Measurements from ENCODE around the gene XAB2.
"Not testable (repeated sequence)": the region's sequence is repeated elsewhere in the genome, so short reads cannot be mapped to it uniquely, and the experiment has no call there.

Gene XAB2

GRCh38 chr19:7648265-7649014 is 19.1 kb upstream of the XAB2 start:
- Histone ChIP-seq H3K27me3 (ENCODE audit: control insufficient read depth in 1 of 2, insufficient read depth in 2 of 2, low read length in 2 of 2) (peaks cover 11 to 20% of the 10 kb centered on the region in 2 donors), H3K9me3 (ENCODE audit: control insufficient read depth in 2 of 2, low read length in 2 of 2) (no peaks in the 10 kb centered on the region), H3K36me3 (ENCODE audit: control insufficient read depth in 2 of 2, insufficient read depth in 2 of 2, low read length in 2 of 2) (no peaks in the 10 kb centered on the region), H3K9ac (ENCODE audit: low read length in 2 of 2) (no peak overlapping the region), H3K4me1 (ENCODE audit: control insufficient read depth, insufficient read depth, low read length) (no peaks in the 10 kb centered on the region), H3K4me3 (ENCODE audit: low read length in 2 of 2) (no peak overlapping the region), H3K27ac (ENCODE audit: low read length) (no peak overlapping the region)

- peaks cover 11 to 18% of the 10 kb centered on the region in 2 donors for H3K27me3 ChIP-seq (ENCODE audit: control insufficient read depth in 1 of 2, insufficient read depth in 2 of 2, low read length in 2 of 2)
- no peaks in the 10 kb centered on the region for H3K9me3 ChIP-seq (ENCODE audit: control insufficient read depth in 2 of 2, low read length in 2 of 2)
- H3K9ac ChIP-seq (ENCODE audit: low read length in 2 of 2) = no peak overlapping the region
- no peak overlapping the region for H3K27ac ChIP-seq (ENCODE audit: low read length)
- no peaks in the 10 kb centered on the region for H3K36me3 ChIP-seq (ENCODE audit: control insufficient read depth in 2 of 2, insufficient read depth in 2 of 2, low read length in 2 of 2)
- no peaks in the 10 kb centered on the region for H3K4me1 ChIP-seq (ENCODE audit: control insufficient read depth, insufficient read depth, low read length)
- H3K4me3 ChIP-seq (ENCODE audit: low read length in 2 of 2) = no peak overlapping the region
Measured at GRCh38 chr19:7647156-7647555, 17.8 kb upstream of the XAB2 start.

- H3K4me3 ChIP-seq (ENCODE audit: low read length in 2 of 2) = no peak overlapping the region
- H3K27me3 ChIP-seq (ENCODE audit: control insufficient read depth in 1 of 2, insufficient read depth in 2 of 2, low read length in 2 of 2) = peaks cover 11 to 18% of the 10 kb centered on the region in 2 donors
- H3K9ac ChIP-seq (ENCODE audit: low read length in 2 of 2) = no peak overlapping the region
- H3K27ac ChIP-seq (ENCODE audit: low read length) = no peak overlapping the region
- H3K36me3 ChIP-seq (ENCODE audit: control insufficient read depth in 2 of 2, insufficient read depth in 2 of 2, low read length in 2 of 2) = no peaks in the 10 kb centered on the region
- no peaks in the 10 kb centered on the region for H3K4me1 ChIP-seq (ENCODE audit: control insufficient read depth, insufficient read depth, low read length)
- no peaks in the 10 kb centered on the region for H3K9me3 ChIP-seq (ENCODE audit: control insufficient read depth in 2 of 2, low read length in 2 of 2)
Measured at GRCh38 chr19:7646426-7646700, 17.0 kb upstream of the XAB2 start.

- Histone ChIP-seq H3K27ac (ENCODE audit: low read length) (no peak overlapping the region), H3K4me3 (ENCODE audit: low read length in 2 of 2) (no peak overlapping the region), H3K9ac (ENCODE audit: low read length in 2 of 2) (no peak overlapping the region), H3K9me3 (ENCODE audit: control insufficient read depth in 2 of 2, low read length in 2 of 2) (no peaks in the 10 kb centered on the region), H3K36me3 (ENCODE audit: control insufficient read depth in 2 of 2, insufficient read depth in 2 of 2, low read length in 2 of 2) (no peaks in the 10 kb centered on the region), H3K4me1 (ENCODE audit: control insufficient read depth, insufficient read depth, low read length) (no peaks in the 10 kb centered on the region), H3K27me3 (ENCODE audit: control insufficient read depth in 1 of 2, insufficient read depth in 2 of 2, low read length in 2 of 2) (peaks cover 10 to 18% of the 10 kb centered on the region in 2 donors)
Measured at GRCh38 chr19:7645656-7646425, 16.5 kb upstream of the XAB2 start.

GRCh38 chr19:7645163-7645562 is 15.8 kb upstream of the XAB2 start:
- H3K9ac ChIP-seq (ENCODE audit: low read length in 2 of 2) = no peak overlapping the region
- H3K4me1 ChIP-seq (ENCODE audit: control insufficient read depth, insufficient read depth, low read length) = no peaks in the 10 kb centered on the region
- H3K27me3 ChIP-seq (ENCODE audit: control insufficient read depth in 1 of 2, insufficient read depth in 2 of 2, low read length in 2 of 2) = peaks cover 5 to 15% of the 10 kb centered on the region in 2 donors
- no peaks in the 10 kb centered on the region for H3K36me3 ChIP-seq (ENCODE audit: control insufficient read depth in 2 of 2, insufficient read depth in 2 of 2, low read length in 2 of 2)
- no peaks in the 10 kb centered on the region for H3K9me3 ChIP-seq (ENCODE audit: control insufficient read depth in 2 of 2, low read length in 2 of 2)
- H3K27ac ChIP-seq (ENCODE audit: low read length) = no peak overlapping the region
- H3K4me3 ChIP-seq (ENCODE audit: low read length in 2 of 2) = no peak overlapping the region

GRCh38 chr19:7644550-7644877 is 15.2 kb upstream of the XAB2 start:
- Histone ChIP-seq H3K9ac (ENCODE audit: low read length in 2 of 2) (no peak overlapping the region), H3K9me3 (ENCODE audit: control insufficient read depth in 2 of 2, low read length in 2 of 2) (no peaks in the 10 kb centered on the region), H3K36me3 (ENCODE audit: control insufficient read depth in 2 of 2, insufficient read depth in 2 of 2, low read length in 2 of 2) (no peaks in the 10 kb centered on the region), H3K4me3 (ENCODE audit: low read length in 2 of 2) (no peak overlapping the region), H3K27me3 (ENCODE audit: control insufficient read depth in 1 of 2, insufficient read depth in 2 of 2, low read length in 2 of 2) (peaks cover 5 to 19% of the 10 kb centered on the region in 2 donors), H3K27ac (ENCODE audit: low read length) (no peak overlapping the region), H3K4me1 (ENCODE audit: control insufficient read depth, insufficient read depth, low read length) (no peaks in the 10 kb centered on the region)

GRCh38 chr19:7643629-7644549 is 14.5 kb upstream of the XAB2 start:
- not testable (repeated sequence) for H3K4me3 ChIP-seq (ENCODE audit: low read length in 2 of 2); H3K9ac ChIP-seq (ENCODE audit: low read length in 2 of 2); H3K4me1 ChIP-seq (ENCODE audit: control insufficient read depth, insufficient read depth, low read length); H3K36me3 ChIP-seq (ENCODE audit: control insufficient read depth in 2 of 2, insufficient read depth in 2 of 2, low read length in 2 of 2); H3K27ac ChIP-seq (ENCODE audit: low read length); H3K9me3 ChIP-seq (ENCODE audit: control insufficient read depth in 2 of 2, low read length in 2 of 2)
- H3K27me3 ChIP-seq (ENCODE audit: control insufficient read depth in 1 of 2, insufficient read depth in 2 of 2, low read length in 2 of 2) = peaks cover 9 to 21% of the 10 kb centered on the region in 2 donors

GRCh38 chr19:7643031-7643415 is 13.7 kb upstream of the XAB2 start:
- Histone ChIP-seq H3K4me3 (ENCODE audit: low read length in 2 of 2) (no peak overlapping the region), H3K9ac (ENCODE audit: low read length in 2 of 2) (no peak overlapping the region), H3K36me3 (ENCODE audit: control insufficient read depth in 2 of 2, insufficient read depth in 2 of 2, low read length in 2 of 2) (no peaks in the 10 kb centered on the region), H3K27ac (ENCODE audit: low read length) (no peak overlapping the region), H3K4me1 (ENCODE audit: control insufficient read depth, insufficient read depth, low read length) (no peaks in the 10 kb centered on the region), H3K27me3 (ENCODE audit: control insufficient read depth in 1 of 2, insufficient read depth in 2 of 2, low read length in 2 of 2) (peaks cover 16 to 23% of the 10 kb centered on the region in 2 donors), H3K9me3 (ENCODE audit: control insufficient read depth in 2 of 2, low read length in 2 of 2) (no peaks in the 10 kb centered on the region)

- no peak overlapping the region for H3K9ac ChIP-seq (ENCODE audit: low read length in 2 of 2)
- H3K36me3 ChIP-seq (ENCODE audit: control insufficient read depth in 2 of 2, insufficient read depth in 2 of 2, low read length in 2 of 2) = no peaks in the 10 kb centered on the region
- no peak overlapping the region for H3K27ac ChIP-seq (ENCODE audit: low read length)
- peaks cover 21 to 26% of the 10 kb centered on the region in 2 donors for H3K27me3 ChIP-seq (ENCODE audit: control insufficient read depth in 1 of 2, insufficient read depth in 2 of 2, low read length in 2 of 2)
- no peaks in the 10 kb centered on the region for H3K4me1 ChIP-seq (ENCODE audit: control insufficient read depth, insufficient read depth, low read length)
- no peak overlapping the region for H3K4me3 ChIP-seq (ENCODE audit: low read length in 2 of 2)
- no peaks in the 10 kb centered on the region for H3K9me3 ChIP-seq (ENCODE audit: control insufficient read depth in 2 of 2, low read length in 2 of 2)
Measured at GRCh38 chr19:7642295-7643030, 13.1 kb upstream of the XAB2 start.
